Measurements from ENCODE around the gene DHRS1.
A peak's percentile ranks its signal among the peaks of the same experiment; 100 is the strongest.

DHRS1 gene

DNA sequence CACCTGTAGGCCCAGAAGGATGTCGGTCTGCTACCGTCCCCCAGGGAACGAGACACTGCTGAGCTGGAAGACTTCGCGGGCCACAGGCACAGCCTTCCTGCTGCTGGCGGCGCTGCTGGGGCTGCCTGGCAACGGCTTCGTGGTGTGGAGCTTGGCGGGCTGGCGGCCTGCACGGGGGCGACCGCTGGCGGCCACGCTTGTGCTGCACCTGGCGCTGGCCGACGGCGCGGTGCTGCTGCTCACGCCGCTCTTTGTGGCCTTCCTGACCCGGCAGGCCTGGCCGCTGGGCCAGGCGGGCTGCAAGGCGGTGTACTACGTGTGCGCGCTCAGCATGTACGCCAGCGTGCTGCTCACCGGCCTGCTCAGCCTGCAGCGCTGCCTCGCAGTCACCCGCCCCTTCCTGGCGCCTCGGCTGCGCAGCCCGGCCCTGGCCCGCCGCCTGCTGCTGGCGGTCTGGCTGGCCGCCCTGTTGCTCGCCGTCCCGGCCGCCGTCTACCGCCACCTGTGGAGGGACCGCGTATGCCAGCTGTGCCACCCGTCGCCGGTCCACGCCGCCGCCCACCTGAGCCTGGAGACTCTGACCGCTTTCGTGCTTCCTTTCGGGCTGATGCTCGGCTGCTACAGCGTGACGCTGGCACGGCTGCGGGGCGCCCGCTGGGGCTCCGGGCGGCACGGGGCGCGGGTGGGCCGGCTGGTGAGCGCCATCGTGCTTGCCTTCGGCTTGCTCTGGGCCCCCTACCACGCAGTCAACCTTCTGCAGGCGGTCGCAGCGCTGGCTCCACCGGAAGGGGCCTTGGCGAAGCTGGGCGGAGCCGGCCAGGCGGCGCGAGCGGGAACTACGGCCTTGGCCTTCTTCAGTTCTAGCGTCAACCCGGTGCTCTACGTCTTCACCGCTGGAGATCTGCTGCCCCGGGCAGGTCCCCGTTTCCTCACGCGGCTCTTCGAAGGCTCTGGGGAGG, 11.3 kb upstream of the DHRS1 start, which contains the start of gene LTB4R:
LTB4R (plus strand) TSS at position 857 of the 959 bp plus-strand sequence. CDS start 4,150 bp downstream, outside the sequence.
- no peaks in the 10 kb centered on the region for H3K9me3 Mint-ChIP-seq
- DNase-seq (peak; percentile 70 to 77 (median 75)), ATAC-seq (replicated peaks) (peak; percentile 77)
- H3K4me3 Mint-ChIP-seq: peak within 1 kb of the TSS; percentile 81 to 87
- peaks cover 53% of the 10 kb centered on the region for H3K36me3 Mint-ChIP-seq (ENCODE audit: insufficient read depth)
- H3K27me3 Mint-ChIP-seq: no peaks in the 10 kb centered on the region
- H3K27ac Mint-ChIP-seq: peak within 1 kb of the TSS; percentile 80 to 94
- H3K4me1 Mint-ChIP-seq (ENCODE audit: low read depth in 2 of 2): peaks cover 65 to 67% of the 10 kb centered on the region in 2 donors

DNA sequence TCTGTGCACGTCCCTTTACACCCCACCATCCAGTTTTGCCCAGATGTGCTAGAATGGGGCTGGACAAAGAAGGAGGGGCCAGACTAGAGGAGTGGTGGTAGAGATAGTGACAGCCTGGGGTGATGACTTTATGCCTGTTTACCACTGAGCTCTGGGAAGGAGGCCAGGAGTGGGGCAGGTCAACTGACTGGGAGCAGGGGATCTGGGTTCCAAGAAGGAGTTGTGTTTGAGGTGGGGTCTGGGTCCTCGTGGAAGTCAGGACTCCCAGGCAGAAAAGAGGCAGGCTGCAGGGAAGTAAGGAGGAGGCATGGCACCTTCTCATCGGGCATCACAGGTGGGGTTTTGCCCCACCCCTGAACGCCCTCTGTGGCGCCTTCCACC, 10.7 kb upstream of the DHRS1 start:
- Mint-ChIP-seq H3K27ac (peak overlapping the region; percentile 80 to 94), H3K36me3 (ENCODE audit: insufficient read depth) (peaks cover 51% of the 10 kb centered on the region), H3K27me3 (no peaks in the 10 kb centered on the region), H3K9me3 (no peaks in the 10 kb centered on the region), H3K4me1 (ENCODE audit: low read depth in 2 of 2) (peaks cover 58 to 62% of the 10 kb centered on the region in 2 donors), H3K4me3 (peak overlapping the region; percentile 81 to 87)
- ATAC-seq (replicated peaks): no peak
- no peak for DNase-seq

DNA sequence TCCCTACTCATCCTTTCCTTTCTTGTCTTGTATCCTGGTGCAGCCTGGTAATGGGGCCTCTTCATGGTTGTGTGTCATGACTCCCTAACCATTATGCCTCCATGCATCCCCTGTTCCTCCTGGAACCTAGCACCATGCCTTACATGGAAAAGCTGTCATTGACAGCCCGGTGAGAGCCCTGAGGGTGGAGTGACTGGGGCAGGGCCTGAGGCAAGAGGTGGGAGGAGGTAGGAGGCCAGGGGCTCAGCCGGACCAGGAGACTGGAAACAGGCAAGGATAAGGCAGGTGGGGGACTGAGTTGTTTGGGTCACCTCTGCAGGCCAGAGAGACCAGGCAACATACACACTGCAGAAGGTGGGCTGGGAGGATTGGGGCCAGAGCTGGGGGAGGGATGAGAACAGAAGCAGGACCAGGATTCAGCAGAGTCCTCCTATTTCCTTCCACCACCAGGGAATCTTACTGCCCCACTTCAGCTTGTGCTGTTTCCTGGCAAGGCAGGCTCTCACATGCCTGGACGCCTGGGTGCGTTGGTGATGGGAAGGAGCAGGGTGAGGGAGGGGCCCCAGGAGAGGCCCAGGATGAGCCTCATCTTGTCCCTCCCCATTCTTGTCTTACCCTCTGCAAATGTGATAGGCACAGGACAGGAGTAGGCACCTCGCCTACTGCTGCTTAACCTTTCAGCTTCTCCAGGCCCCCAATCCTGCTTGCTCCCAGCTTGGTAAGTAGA, 10.1 kb upstream of the DHRS1 start, which contains the start of gene LTB4R2:
LTB4R2 (plus strand) TSS at position 603 of the 727 bp plus-strand sequence. CDS start 525 bp downstream, outside the sequence.
- DNase-seq (no peak), ATAC-seq (replicated peaks) (no peak)
- Mint-ChIP-seq H3K9me3 (no peaks in the 10 kb centered on the region), H3K4me1 (ENCODE audit: low read depth in 2 of 2) (peaks cover 53 to 60% of the 10 kb centered on the region in 2 donors), H3K4me3 (peak within 1 kb of the TSS; percentile 81 to 87), H3K27ac (peak within 1 kb of the TSS; percentile 80 to 94), H3K27me3 (no peaks in the 10 kb centered on the region), H3K36me3 (ENCODE audit: insufficient read depth) (peaks cover 56% of the 10 kb centered on the region)

DNA sequence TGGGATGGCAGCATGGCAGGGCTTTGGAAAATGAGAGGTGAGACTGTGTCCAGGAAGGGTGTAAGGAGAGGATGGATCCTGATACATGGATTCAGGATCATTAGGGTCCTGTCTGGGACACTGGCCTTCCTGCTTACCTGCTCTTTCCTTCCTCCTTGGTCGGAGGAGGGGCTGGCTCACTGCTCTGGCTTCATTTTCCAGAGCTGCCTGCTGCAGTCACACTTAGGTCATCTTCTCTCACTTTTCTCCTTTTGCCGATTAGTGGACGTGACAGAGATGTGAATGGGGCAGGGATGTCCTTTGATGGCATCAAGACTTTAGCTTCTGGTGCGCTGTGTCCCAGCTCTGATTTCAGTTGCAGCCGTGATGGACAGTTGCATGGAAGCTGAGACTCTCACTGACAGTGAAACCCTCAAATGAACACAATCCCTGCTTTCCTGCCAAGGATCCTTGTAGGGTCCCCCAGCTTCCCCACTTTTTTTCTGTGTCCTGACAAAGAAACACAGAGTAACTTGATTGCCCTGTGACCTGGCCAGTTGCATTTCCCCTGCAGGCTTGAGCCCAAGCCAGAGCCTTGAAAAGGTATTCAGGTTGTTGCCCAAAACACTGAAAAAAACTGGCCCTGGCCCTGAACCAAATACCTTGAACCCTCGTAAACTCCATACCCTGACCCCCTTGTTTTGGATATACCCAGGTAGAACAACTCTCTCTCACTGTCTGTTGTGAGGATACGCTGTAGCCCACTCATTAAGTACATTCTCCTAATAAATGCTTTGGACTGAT, 9.0 kb upstream of the DHRS1 start:
- no peak for ATAC-seq (replicated peaks)
- DNase-seq: no peak
- peak overlapping the region; percentile 9 to 12 for H3K4me3 Mint-ChIP-seq
- H3K27ac Mint-ChIP-seq: peak overlapping the region; percentile 9 to 80
- no peaks in the 10 kb centered on the region for H3K9me3 Mint-ChIP-seq
- no peaks in the 10 kb centered on the region for H3K27me3 Mint-ChIP-seq
- H3K4me1 Mint-ChIP-seq (ENCODE audit: low read depth in 2 of 2): peaks cover 41 to 52% of the 10 kb centered on the region in 2 donors
- H3K36me3 Mint-ChIP-seq (ENCODE audit: insufficient read depth): peaks cover 59% of the 10 kb centered on the region

DNA sequence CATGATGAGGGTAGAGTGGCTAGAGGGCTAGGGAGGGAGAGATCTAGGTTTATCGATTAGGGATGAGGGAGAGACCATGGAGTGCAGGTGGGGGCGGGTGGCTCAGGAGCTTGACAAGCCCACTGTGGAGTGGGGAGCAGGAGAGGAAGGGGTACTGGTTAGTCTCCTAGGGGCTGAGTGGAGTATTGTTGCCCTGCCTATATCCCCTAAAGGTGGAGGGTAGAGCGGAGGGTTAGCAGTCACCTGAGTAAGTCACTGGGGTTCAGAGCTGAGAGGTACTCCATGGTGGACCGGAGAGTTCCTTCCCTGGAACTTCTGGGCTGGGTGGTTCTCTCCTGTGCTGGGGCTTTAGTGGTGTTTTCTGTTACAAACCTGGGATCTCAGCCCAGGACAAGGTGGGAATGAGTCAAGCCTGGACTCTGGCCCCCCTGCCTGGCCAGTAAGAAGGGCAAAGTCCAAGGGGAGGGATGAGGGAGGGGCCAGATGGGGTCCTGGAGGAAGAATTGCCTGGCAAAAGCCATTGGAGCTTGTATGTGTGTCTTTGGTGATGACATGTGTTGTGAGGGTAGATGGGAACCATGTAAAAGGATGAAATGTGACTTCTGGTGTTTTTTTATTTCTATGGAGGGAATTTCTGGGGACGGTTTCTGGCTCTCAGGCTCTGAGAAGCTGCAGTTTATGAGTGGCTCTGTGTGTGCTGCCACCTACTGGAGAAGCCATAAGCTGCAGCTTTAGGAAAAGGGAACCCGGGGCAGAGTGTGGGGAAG, 8.2 kb upstream of the DHRS1 start, which contains the start of gene CIDEB:
CIDEB (minus strand) TSS at position 403 of the 767 bp plus-strand sequence; CDS start at position 284, 119 bp downstream.
- Mint-ChIP-seq H3K4me1 (ENCODE audit: low read depth in 2 of 2) (peaks cover 33 to 44% of the 10 kb centered on the region in 2 donors), H3K9me3 (no peaks in the 10 kb centered on the region), H3K27me3 (no peaks in the 10 kb centered on the region), H3K4me3 (peak within 1 kb of the TSS; percentile 9 to 12), H3K36me3 (ENCODE audit: insufficient read depth) (peaks cover 59% of the 10 kb centered on the region), H3K27ac (peak within 1 kb of the TSS; percentile 20 to 80)
- peak; percentile 53 to 61 (median 54) for DNase-seq
- ATAC-seq (replicated peaks): no peak

DNA sequence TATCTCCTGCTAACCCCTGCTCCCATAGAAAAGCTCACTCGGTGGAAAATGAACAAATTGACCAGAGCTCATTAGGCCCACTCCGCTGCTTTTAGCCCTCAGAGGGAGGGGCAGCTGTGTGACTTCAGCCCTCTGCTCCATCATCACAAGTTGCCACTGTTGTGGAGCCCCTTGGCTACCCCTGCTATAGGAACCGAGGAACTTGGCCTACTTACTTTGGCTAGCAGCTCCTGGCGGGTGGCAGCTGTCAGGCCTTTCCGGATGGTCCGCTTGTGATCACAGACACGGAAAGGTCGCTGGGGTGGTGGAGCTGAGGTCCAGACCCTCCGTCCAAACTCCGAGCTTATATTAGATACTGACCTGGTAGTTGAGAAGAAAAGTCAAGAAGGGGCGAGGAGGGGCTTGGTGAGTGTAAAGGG, 7.6 kb upstream of the DHRS1 start:
- Mint-ChIP-seq H3K27ac (peak overlapping the region; percentile 20 to 80), H3K4me3 (no peak overlapping the region), H3K9me3 (no peaks in the 10 kb centered on the region), H3K36me3 (ENCODE audit: insufficient read depth) (peaks cover 58% of the 10 kb centered on the region), H3K27me3 (no peaks in the 10 kb centered on the region), H3K4me1 (ENCODE audit: low read depth in 2 of 2) (peaks cover 29 to 38% of the 10 kb centered on the region in 2 donors)
- DNase-seq (no peak), ATAC-seq (replicated peaks) (no peak)

DNA sequence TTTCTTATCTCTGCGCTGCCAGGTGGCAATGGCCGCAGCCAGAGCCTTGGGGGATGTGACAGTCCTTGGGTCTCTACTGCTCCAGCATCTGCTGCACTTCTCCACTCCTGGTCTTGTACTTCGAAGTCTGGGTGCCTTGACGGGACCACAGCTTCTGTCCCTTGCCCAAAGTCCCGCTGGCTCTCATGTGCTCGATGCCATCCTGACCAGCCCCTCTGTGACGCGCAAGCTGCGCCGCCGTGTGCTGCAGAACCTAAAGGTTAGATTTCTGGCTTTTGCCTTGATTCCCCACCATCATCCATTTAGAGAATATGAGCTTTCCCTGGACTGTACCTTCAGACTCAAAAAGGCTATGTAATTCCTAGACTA, 4.4 kb upstream of the DHRS1 start:
- H3K27me3 Mint-ChIP-seq: no peaks in the 10 kb centered on the region
- H3K4me1 Mint-ChIP-seq (ENCODE audit: low read depth in 2 of 2): peaks cover 27 to 40% of the 10 kb centered on the region in 2 donors
- H3K27ac Mint-ChIP-seq: no peak overlapping the region
- H3K36me3 Mint-ChIP-seq (ENCODE audit: insufficient read depth): peaks cover 48% of the 10 kb centered on the region
- H3K4me3 Mint-ChIP-seq: no peak overlapping the region
- H3K9me3 Mint-ChIP-seq: no peaks in the 10 kb centered on the region
- no peak for ATAC-seq (replicated peaks)
- DNase-seq: no peak

DNA sequence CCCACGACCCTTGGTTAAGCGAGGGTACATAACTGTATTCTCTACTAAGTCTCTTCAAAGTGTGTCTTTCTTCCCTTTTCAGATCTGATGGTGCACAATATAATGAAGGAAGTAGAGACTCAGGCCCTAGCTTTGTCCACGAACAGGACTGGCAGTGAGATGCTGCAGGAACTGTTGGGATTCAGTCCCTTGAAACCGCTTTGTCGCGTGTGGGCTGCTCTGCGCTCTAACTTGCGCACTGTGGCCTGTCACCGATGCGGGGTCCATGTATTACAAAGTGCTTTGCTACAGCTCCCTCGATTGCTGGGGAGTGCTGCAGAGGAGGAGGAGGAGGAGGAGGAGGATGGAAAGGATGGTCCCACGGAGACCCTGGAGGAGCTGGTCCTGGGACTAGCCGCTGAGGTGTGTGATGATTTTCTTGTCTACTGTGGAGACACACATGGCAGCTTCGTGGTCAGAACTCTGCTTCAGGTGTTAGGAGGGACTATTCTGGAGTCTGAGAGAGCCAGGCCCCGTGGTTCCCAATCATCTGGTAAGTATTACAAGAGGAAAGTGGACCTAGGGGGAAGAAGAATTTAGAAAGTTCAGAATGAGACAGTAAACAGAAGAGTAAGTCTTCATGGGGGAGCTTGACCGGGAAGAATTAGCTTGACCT, 873 bp upstream of the DHRS1 start:
- ATAC-seq (replicated peaks) (no peak), DNase-seq (no peak)
- peak overlapping the region; percentile 89 to 91 for H3K4me3 Mint-ChIP-seq
- peaks cover 33 to 51% of the 10 kb centered on the region in 2 donors for H3K4me1 Mint-ChIP-seq (ENCODE audit: low read depth in 2 of 2)
- H3K27me3 Mint-ChIP-seq: no peaks in the 10 kb centered on the region
- H3K36me3 Mint-ChIP-seq (ENCODE audit: insufficient read depth): peaks cover 54% of the 10 kb centered on the region
- no peaks in the 10 kb centered on the region for H3K9me3 Mint-ChIP-seq
- peak overlapping the region; percentile 91 to 96 for H3K27ac Mint-ChIP-seq

DNA sequence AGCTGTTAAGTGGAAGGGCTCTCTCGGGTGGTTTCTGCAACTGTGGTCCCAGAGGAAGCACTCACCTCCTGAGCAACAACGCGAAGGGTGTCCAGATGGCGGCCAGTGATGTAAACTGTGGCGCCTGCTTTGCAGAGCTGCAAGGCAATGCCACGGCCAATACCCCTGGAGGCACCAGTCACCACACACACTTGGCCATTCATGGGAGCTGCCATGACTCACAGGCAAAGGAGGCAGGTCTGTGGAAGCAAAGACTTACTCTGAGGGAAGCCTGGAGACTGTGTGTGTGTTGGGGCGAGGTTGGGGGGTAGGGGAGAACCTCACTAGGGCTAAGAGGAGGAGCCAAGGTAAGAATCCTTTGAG, 707 bp downstream of the DHRS1 start:
- no peaks in the 10 kb centered on the region for H3K9me3 Mint-ChIP-seq
- H3K27me3 Mint-ChIP-seq: no peaks in the 10 kb centered on the region
- no peak for ATAC-seq (replicated peaks)
- H3K36me3 Mint-ChIP-seq (ENCODE audit: insufficient read depth): peaks cover 43% of the 10 kb centered on the region
- peaks cover 33 to 48% of the 10 kb centered on the region in 2 donors for H3K4me1 Mint-ChIP-seq (ENCODE audit: low read depth in 2 of 2)
- H3K4me3 Mint-ChIP-seq: peak overlapping the region; percentile 89 to 91
- no peak for DNase-seq
- peak overlapping the region; percentile 91 to 96 for H3K27ac Mint-ChIP-seq

DNA sequence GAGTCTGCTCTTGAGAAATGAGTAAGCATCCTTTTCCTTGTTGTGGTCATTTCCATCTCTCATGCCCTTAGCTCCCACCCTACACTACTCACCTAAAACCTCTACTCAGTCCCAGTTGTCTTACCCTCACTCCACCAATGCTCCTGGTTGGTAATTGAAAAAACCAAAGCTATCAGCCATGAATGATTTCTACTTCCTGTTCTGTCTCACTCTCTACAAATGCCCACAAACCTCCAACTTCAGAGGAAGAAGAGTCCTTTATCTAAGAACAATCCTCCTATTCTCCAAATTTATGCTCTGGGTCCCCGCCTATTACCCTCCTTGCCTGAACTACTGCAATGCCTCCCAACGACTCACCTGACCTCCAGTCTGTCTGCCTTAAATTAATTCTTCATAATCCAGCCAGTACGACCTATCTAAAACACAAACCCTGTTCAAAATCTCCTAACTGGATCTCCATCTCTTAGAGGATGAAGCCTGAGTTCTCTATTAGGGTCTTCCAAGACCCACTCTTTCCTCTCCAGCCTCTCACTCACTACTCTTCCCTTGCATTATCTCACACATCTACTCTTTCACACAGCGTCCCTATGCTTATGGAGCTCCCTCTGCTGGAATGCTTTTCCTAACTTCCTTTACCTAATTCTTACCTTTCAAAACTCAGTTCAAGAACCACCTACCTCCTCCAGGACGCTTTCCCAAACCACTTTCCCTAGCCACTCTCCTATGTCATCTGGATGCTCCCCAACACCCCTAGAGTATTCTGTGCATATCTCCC, 2.2 kb downstream of the DHRS1 start:
- peak overlapping the region in 1 of 2 donors; percentile 92 for H3K27ac Mint-ChIP-seq
- no peak overlapping the region for H3K4me3 Mint-ChIP-seq
- no peaks in the 10 kb centered on the region for H3K9me3 Mint-ChIP-seq
- DNase-seq: no peak
- H3K36me3 Mint-ChIP-seq (ENCODE audit: insufficient read depth): peaks cover 41% of the 10 kb centered on the region
- peaks cover 33 to 48% of the 10 kb centered on the region in 2 donors for H3K4me1 Mint-ChIP-seq (ENCODE audit: low read depth in 2 of 2)
- no peak for ATAC-seq (replicated peaks)
- H3K27me3 Mint-ChIP-seq: no peaks in the 10 kb centered on the region

DNA sequence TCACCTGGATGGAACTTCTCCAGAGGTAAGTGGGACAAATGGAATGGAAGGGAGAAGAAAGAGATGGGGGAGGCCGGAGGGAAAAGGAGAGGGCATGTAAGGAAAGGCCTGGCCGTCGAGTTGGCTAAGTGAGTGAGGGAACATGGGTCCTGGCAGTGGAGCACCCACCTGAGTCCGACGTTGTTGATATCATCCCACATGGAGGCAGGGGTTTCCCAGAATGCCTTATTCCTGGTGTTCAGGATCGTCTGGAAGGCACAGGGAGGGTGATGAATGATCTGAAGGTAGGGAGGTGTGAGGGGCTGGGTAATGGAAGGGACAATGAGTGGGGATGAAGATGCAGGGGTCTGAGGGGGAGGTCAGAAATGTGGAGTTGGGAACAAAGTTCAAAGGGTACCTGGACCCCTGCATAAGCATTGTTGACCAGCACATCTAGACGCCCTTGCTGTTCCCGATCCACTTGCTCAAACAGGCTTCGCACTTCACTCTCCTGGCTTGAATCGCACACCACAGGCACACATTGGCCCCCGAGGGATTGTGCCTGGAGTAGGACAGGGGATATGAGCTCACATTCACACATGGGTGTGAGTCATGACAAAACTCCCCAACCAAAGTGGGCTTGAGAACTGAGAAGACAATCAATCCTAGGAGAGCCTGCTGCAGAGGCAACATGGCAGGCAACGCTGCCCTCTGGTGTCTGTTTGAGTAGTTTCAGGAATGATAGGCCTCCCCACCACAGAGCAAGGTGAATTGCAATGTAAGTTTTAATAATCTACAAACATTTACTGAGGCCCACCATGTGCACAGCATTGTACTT, 3.0 kb downstream of the DHRS1 start:
- H3K9me3 Mint-ChIP-seq: no peaks in the 10 kb centered on the region
- peak; percentile 65 for ATAC-seq (replicated peaks)
- H3K27ac Mint-ChIP-seq: peak overlapping the region; percentile 86 to 92
- peak; percentile 62 to 69 (median 68) for DNase-seq
- H3K4me3 Mint-ChIP-seq: peak overlapping the region in 1 of 2 donors; percentile 5
- H3K36me3 Mint-ChIP-seq (ENCODE audit: insufficient read depth): peaks cover 46% of the 10 kb centered on the region
- H3K4me1 Mint-ChIP-seq (ENCODE audit: low read depth in 2 of 2): peaks cover 31 to 43% of the 10 kb centered on the region in 2 donors
- H3K27me3 Mint-ChIP-seq: no peaks in the 10 kb centered on the region
